ENCODE data around the gene ANK2.

DNA sequence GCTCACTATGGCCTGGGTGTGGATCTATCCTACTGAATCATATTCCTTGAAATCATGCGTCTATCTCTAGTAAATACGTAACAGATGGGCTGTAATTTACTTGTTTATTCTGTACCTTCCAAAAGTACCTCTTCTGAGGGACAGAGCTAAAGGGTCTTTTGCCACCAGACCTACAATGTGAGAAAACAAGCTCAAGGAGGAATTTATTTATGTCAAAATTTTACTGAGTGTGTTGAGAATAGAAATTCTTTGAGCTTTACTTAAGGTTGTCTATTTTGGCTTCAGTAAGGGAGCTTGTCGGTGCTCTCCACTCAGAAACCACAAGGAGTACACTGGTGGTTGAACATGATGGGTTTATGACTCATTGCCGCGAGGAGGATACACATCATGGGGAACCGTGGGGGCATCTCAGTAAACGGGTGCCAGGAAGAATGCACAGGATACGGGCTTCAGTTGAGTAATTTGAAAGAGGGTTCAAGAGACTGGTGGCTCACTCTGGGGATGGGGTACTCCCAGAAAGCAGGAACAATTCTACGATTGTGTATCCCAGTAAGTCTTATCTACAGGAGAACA is 3.0 kb downstream of the ANK2 start:
- TF ChIP-seq, protein P1, sequence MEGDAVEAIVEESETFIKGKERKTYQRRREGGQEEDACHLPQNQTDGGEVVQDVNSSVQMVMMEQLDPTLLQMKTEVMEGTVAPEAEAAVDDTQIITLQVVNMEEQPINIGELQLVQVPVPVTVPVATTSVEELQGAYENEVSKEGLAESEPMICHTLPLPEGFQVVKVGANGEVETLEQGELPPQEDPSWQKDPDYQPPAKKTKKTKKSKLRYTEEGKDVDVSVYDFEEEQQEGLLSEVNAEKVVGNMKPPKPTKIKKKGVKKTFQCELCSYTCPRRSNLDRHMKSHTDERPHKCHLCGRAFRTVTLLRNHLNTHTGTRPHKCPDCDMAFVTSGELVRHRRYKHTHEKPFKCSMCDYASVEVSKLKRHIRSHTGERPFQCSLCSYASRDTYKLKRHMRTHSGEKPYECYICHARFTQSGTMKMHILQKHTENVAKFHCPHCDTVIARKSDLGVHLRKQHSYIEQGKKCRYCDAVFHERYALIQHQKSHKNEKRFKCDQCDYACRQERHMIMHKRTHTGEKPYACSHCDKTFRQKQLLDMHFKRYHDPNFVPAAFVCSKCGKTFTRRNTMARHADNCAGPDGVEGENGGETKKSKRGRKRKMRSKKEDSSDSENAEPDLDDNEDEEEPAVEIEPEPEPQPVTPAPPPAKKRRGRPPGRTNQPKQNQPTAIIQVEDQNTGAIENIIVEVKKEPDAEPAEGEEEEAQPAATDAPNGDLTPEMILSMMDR (IDR thresholded peaks at IDR 0.05): no peak
- TF ChIP-seq POLR2A (IDR thresholded peaks at IDR 0.05): no peak

All from upper lobe of left lung (tissue), 4 donors.